Kidney capillary endothelial cell (primary cell): ENCODE results near the gene SLC30A7.

Source experiments
- DNase-seq: peaks from one replicate; pipeline ENCODE4 v3.0.0-alpha.2; 2018; ENCODE audit warnings: low spot score

The SLC30A7 gene

DNA sequence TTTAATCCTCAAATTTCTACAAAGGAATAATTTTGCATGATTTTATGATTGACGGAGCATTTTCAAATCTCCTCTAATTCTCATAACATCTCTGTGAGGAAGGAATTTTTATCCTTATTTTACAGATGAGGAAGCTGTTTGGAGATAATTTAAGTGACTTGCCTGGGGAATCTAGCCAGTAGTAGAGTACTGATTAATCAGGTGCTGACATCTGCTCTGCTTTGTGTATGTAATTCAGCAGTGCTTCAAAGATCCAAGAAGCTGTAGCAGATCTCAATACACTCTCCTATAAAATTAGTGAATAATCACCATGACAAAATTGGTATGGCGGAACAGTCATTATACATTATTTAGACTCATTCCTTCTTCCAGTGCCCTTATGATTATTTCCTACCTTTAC, 83.7 kb downstream of the SLC30A7 start:
- DNase-seq: no peak

DNA sequence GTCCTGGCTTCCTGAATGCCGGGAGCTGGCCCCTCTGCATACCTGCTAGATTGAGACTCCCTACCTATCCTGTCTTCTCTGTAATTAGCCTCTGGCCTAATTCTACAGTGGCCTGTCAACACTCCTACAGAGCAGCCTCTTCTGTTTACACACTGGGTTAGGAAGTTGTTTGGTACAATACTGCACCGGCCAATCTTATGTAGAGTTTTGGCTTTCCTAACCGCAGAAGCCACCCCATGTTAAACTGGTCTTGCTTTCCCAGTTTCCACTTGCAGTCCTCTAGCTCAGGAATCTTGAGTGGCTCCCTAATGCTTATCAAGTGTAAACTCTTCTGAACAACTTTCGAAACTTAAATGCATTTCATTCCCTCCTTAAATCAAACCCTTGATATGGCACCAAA, 86.9 kb downstream of the SLC30A7 start:
- no peak for DNase-seq

DNA sequence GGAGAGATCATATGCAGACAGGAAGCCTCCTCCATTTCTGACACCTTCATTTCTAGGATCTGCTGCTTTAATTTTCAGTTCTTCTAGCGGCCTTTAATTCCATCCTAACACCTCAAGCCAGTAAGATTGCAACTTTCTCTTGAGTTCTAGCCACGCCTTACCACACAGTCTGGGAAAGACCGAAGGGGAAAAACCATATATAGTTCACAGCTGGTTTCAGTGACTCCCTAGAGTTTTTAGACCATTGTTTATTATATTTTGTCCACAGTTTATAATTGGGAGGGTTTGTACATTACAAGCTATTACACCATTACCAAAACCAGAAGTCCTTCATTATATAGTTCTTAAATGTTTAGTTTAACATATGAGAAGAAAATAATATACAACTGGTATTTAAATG, 92.2 kb downstream of the SLC30A7 start:
- no peak for DNase-seq

DNA sequence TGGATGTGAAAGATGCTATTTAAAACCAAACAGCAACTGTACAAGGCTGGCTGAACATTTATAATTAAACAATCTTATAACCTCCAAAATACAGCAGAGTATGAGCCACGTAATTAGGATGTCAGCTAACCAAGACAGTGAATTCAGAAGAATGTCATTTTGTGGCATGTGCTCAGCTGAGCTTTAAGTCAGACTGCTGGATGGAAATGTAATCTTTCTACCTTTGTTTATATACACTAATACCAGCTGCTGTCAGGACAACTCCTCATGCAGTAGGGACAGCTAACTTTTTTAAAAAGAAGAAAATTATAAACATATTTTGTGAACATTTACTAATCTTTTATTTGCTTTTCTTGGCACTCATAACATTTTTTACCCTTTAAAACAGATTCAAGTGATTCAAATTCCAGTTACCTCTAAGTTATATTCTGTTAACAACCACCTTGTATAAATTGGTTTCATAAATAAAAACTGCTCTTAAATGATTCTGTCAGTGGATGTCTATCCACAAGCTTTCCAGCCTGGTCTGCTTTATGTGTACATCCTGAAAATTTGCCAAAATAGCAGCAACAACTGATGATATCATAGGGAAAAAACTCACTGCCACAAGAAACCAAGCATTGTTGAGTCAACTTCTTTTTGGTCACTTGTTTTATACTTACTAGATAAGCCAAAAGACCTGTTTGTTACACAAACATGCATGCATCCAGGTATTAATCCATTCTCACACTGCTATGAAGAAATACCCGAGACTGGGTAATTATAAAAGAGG, 93.6 kb downstream of the SLC30A7 start:
- peak; percentile 39 for DNase-seq

DNA sequence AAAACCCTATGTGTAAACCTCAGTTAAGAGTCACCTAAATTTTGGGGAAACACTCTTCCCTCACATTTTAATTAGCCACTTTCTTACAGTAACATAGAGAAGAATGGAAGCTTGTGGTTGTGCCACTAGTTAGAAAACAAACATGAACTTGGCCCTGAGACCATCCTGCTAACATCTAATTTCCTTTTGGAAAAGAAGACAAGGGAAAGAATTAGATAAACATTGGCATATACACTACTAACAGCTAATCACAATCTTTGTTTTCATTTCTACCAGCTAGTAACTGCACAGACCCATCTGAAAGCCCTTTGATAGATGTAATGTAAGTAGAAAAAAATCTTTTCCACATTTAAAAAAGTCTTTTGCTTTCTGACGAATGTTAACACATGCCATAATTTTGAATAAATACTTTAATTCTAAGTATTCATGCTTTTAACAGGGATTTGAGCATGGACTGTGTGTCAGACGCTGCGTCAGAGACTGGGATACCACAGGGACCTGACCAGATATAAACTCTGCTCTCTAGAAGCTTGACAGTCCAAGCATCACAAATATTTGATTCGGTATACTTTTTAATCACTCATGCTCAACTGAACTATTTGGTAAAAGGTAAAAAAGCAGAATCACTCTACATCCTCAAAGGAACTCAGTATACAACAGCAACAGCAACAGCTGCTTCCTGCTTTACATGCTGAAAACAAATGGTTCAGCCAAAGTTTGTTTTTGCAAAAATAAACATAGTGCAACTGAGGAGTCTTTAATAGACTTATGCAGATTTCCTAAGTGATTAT, 99.5 kb downstream of the SLC30A7 start:
- DNase-seq: peak; percentile 26

DNA sequence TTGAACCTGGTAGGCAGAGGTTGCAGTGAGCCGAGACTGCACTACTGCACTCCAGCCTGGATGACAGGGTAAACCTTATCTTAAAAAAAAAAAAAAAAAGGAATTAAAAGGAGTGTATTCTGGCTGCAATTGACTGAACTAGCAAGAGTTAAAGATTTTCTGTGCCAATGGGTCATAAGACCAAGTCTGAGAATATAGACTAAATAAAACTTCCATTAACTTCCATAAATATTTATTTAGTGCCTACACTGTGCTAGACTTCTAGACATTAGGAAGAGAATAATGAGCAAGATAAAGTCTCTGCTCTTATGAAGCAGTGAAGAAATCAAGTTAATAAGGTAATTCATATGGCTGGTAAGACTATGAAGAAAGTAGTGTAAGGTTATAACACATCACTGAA, 102.5 kb downstream of the SLC30A7 start:
- no peak for DNase-seq

DNA sequence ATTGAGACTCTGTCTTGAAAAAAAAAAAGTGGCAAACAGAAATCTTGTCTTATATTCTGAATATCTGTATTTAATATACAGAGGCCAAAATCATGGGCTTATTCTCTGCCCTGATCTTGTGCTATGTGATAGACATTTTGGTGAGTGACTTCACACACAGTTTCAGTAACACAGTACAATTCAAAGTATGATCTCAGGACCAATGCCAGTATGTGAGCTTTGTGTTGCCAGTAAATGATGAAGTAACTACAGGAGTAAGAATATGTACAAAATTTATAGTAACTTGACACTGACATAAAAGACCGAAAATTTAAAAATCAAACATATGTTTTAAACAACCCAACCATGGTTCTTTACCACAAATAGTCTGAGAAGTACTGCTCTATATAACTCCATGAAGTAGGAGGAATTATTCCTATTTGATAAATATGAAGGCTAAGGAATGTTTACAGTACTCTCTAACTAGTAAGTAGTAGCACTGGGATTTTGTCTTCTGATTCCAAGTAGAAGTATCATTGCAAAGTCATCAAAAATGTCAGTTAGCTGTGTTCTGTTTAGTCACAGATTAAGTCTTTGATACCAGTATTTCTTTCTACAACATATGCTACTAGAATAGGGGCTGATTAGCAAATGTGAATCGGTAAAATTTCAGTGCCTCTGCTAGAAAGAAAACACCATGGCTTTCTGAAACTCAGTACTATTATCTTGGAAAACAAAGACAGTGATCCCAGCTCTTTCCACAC, 104.4 kb downstream of the SLC30A7 start:
- DNase-seq: no peak

DNA sequence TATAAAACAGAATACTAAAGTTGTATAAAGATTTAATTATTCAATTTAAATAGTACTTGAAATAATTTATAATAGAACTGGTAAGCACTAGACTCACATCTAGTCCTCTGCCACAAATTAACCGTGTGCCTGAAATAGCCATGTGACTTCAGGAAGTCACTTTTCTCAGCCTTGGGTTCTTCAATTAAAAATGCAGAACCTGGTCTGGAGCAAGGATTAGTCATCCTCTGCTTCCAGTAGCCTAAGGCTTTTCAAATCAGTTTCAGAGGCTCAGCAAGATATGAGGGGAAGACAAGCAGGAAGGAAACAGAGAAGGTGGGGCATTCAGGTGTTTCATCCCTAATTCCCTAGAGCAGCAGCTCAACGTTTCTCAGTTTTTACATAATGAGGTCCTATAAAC, 106.7 kb downstream of the SLC30A7 start:
- peak; percentile 61 for DNase-seq

DNA sequence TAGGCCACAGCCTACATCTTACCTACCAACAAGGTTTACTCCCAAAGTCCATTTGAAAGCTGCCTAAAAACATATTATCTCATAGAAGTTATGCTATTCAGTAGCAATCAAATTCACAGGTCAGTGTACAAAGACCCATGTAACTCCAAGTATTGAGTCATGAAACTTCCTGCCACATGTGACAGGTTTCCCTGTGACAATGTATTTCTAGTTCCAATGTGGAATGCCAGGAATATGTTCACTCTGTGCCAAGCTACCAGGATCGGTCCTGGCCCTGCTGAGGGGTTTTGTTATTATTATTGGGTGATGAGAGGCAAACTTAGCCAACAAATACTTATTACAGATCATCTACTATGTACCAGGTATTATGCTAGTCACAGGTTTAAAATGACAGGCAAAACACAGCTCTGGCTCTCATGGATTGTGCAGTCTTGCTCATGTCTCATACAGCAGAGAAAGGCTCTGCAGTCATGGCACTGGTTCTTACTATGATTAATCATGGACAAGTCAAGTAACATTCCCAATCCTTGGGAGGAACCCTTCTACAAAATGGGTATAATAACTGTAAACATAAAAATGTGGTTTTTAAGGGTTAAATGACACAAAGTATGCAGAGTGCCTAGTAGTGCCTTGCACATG, 107.2 kb downstream of the SLC30A7 start:
- DNase-seq: peak; percentile 55

DNA sequence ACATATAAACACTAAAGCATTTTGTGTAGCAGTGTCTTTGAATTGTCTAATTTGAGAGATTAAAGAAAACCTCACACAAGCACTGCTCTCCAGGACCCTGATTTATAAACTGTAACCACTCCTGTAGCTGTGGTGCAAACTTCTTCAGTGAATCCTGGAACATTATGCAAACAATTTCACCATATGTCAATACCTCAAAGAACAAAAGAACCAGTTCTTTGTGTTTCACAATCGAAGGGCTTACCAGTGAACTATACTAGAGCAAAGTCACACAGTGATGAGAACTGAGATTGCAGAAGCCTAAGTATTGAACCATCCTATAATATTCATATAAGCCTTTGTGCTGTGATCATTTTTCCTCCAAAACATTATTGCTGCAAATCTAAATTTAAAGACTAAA, 108.2 kb downstream of the SLC30A7 start:
- no peak for DNase-seq

DNA sequence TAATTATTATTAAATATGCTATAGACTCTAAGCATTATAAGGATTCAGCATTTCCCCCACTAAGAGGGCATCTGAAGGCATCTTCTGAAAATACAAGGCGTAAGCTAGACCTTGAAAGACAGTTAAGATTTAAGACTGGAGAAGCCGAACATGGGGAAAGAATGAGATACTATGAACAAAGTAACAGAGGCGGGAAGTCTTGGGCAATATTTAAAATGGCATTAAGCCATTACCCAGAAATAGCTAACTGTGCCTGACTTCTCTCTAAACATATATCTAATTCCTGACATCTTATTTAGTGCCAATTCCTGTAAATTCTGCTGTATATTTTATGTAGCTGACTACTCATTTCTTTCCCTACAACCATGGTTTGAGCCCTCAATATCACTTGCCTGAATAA, 108.8 kb downstream of the SLC30A7 start:
- no peak for DNase-seq

DNA sequence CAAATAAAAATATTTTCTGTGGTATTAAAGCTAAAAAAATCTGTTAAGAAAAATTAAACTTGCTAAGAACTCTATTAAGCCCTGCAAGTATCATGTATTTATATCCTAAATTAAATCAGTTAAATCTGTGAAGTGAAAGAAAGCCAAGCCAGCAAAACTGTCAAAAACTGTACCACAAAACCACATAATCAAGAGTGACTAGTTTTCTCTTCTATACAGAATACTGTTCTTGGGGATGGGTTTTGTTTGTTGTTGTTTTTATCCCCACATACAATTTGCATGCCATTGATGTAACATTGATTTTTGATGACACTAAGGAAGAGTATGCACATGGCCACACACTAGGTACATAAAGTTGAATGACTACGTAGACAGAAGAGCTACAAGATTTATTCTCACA, 109.3 kb downstream of the SLC30A7 start:
- DNase-seq: no peak

DNA sequence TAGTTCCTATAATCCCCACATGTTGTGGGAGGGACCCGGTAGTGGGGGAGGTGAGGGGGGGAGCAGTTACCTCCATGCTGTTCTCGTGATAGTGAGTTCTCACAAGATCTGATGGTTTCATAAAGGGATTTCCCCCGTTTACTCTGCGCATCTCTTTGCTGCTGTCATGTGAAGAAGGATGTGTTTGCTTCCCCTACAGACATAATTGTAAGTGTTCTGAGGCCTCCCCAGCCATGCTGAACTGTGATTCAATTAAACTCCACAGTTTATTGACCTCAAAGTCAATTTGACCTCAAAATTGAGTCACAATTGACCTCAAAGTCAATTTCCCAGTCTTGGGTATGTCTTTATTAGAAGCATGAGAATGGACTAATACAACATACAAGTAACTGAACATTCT, 110.0 kb downstream of the SLC30A7 start:
- DNase-seq: no peak

DNA sequence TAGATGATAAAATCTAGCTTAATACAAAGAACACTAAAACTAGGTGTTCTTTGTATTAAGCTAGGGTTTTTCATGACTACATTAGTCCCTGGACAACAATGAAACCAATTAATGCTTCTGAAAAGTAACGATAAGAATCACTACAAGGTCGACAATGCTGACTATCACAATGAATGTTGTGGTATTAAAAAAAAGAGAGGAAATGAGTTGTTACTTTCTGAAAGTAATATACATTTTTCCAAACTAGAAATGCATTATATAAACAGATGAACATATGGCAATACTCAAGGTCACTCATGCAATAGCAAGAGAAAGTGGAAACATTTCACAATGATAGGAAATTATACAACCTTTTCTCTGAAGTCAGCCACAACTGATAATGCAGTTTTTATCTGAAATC, 110.7 kb downstream of the SLC30A7 start:
- no peak for DNase-seq

DNA sequence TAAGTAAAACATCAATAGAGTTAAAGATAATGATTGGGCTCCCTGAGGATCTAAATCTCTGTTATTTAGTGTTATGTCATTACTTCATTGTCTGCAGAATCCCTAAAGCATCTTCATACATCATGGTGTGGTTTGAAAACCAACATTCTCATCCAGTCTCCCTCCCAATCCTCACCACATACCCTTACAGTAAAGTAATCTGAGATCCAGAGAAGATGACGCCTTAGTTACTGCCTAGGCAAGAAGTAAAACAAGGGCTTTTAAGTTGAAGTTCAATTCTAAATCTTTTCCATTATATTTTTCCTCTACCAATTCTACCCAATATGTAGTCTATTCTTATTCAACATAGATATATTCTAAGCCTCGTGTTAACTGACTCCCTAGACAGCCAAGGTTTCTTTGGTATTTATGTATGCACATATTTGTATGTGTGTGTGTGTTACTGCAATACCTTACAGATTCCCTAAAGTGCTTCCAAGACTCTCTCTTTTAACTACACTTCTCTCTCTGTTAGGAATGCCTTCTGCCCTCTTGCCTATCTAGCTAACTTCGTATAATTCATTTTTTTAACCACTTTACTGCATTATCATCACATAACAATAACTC, 112.4 kb downstream of the SLC30A7 start:
- no peak for DNase-seq

DNA sequence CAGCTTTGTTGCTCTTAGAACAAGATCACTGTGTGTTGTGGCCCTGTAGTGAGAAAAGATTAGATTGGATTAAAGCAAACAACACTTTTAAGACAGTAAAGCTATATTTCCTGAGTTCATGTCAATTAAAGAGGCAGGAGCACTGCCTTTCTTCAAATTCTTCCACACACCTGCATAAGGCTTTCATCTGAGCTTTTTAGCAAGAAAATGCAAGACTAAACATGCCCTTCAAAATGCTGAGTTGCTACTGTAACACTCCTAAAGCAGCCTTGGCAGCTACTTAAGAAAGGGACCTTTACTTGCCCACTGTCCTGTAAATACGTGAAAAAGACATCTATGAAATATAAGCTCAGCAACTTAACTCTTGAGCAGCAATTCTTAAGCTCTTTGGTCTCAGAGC, 117.9 kb downstream of the SLC30A7 start:
- DNase-seq: no peak

DNA sequence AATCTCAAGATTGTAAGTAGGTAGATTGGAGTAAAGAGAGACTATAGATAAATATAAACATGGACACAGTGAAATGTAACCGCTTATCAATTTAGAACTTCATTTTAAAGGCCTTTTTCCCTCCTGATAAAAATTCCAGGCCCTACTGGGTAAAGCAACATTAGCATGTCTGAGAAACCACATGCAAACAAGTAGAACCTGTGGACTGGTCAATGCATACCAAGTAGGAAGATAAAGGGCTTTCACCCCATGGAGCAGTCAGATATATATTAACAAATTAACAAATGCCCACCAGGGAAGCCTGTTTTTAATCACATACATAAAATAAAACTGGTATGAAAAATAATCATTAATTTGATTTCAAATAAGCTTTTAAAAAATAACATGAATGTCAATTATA, 121.6 kb downstream of the SLC30A7 start:
- DNase-seq: no peak

DNA sequence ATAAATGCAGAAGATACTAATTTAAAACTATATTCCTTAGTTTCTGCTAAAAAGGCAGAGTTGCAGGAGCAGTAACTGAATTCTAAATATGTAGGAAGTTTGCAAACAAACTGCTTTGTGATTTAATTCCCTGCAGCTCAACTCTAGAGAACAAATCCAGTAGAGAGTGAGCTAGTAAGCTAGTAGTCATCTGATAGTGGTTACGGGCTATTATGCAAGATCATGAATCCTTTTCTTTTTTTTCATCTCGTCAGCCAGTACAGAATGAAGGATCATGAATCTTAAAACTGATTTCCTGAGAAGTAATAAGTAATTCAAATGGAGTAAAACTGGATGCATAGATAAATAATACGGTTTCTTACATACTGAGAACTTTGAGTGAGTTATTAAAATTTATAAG, 126.4 kb downstream of the SLC30A7 start:
- DNase-seq: no peak

DNA sequence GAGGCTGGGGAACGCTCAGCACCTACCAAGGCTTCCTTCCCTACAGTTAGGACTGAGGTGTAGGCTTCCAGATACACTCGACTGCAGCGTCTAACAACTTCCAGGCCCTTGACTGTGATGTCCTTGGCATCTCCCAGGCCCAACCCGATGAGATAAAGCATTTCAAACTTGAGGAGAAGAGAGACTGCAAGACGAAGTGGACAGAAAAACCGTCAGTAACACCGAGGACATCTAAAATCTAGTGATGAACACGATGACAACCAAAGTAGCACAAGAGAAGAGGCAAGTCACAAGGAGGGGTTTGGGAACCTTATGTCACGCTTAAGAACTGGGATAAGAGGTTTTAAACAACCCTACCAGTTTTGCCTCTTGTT, 129.4 kb downstream of the SLC30A7 start:
- no peak for DNase-seq

DNA sequence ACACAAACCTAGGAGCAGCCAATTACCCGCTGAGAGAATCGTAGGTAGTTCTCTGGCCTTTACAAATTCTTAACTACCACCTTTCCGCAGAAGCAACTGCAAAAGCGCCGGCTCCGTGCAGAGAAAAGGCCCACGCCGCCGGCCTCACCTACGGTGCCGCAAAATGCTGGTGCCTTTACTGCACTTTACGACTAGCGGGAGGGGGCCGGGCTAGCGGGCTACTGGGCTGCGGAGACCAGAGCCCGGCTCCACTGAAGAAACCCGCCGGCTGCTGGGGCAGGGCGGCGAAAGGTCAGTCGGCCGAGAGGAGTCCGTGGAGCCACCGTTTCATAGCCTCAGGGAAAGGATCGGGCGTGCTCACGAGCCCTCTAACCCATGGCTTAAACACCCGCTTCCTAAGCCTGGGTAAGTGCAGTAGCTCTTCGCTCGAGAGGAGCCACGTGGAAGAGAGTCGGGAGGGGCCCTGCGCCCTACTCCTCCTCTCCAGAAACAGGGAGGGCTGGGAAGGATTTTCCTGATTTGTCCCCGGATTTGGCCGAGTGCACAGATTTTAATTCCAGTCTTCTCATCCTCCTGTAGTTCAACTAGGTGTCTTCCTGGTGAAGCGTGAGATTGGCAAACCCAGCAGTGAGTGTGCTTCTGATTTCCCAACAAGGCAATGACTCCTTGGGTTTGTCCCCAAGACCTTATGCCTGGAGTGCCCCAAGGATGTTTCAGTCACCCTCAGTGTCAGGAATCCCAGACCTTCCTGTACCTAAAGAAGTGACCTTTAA, 130.0 kb downstream of the SLC30A7 start, which contains the start of gene DPH5:
TSS of gene DPH5 (minus strand) at position 128 of the 773 bp plus-strand sequence. CDS start 341 bp downstream, outside the sequence.
- peak; percentile 84 for DNase-seq

DNA sequence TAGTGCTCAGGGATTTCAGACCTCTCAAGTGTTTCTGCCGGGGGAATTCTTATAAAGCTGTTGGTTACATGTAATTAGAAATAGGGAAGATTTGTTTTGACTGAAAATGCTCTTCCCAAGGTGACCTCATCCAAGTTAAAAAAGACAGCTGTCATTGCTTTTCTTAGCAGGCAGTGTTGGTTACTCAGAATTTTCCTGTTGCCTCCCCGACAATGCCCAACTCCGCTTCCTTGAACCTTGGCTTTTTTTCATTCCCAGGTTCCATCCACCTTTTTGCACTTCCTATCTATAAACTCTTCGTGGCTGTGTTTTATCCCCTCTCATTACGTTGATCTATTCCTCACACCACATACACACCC, 130.5 kb downstream of the SLC30A7 start:
- DNase-seq: no peak
